AG04450 (cell line): ENCODE data around the gene ZIC4. TPM values are rescaled to one million over a fixed set of nuclear protein-coding genes. Genes with fewer than 3 reads are reported as not detected.

ENCODE experiments used
- CTCF ChIA-PET: fragments of 300-600, 350-600 bp; formaldehyde crosslinking; extraction: SDS; loops from one replicate; lab custom pipeline; 2022; ENCODE audit warnings: antibody characterized with exemption, inconsistent platforms; lab: Charles Lee
- POLR2A ChIA-PET: fragments of 350-600 bp; formaldehyde crosslinking; extraction: SDS; loops from one replicate; lab custom pipeline; 2021; ENCODE audit warnings: antibody characterized with exemption, inconsistent platforms; lab: Yijun Ruan, JAX
- DNase-seq: peaks from one replicate; pipeline ENCODE4 v3.0.0-alpha.2; 2011; ENCODE audit warnings: low read depth, low spot score
- H3K27ac ChIP-seq: one replicate; pipeline ENCODE4 v1.5.1; 2012; ENCODE audit warnings: low read depth, low read length, control low read depth
- H3K27me3 ChIP-seq: one replicate; pipeline ENCODE4 v1.6.0; 2012; ENCODE audit warnings: low read length; ENCODE audit not compliant: control insufficient read depth, insufficient read depth
- H3K4me3 ChIP-seq: 2 replicates; pipeline ENCODE4 v1.5.1; 2011; ENCODE audit warnings: mild to moderate bottlenecking, low read depth, low read length, control low read depth
- H3K9me3 ChIP-seq: 2 replicates; pipeline ENCODE4 v1.5.1; 2012; ENCODE audit warnings: low read length; ENCODE audit not compliant: control insufficient read depth, insufficient read depth
- polyA plus RNA-seq: library from polyadenylated mRNA; depleted of rRNA; stranded (reverse); fragments of >200 nt; gene quantifications from 2 replicates; pipeline ENCODE4 v1.2.3, GENCODE V29; 2011
- TF ChIP-seq, protein P1 (sequence below): IDR thresholded peaks from 2 replicates; pipeline ENCODE4 v1.5.1; 2011; ENCODE audit warnings: low read depth, low read length, control low read depth, inconsistent platforms

ZIC4 gene
- polyA plus RNA-seq, 1 experiment, result not detected

DNA sequence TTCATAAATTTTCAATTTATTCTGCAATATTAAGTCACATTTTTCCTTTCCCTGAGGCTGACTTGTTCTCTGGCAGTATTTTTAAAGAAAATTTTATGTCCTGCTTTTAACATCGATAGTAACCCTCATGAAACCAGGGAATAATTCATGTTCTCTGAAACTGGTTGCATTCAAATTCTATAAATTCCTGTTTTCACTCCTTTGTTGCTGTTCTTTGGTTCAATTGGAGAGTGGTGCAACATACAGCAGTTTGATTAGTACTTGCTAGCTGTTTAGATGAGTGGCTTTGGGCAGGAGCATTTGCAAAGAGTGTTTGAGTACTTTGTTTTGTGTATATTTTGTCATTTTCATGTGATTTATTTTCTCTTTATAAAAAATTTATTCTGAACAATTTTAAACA lies 22.0 kb upstream of the ZIC4 start:
- H3K27ac ChIP-seq, result no peak overlapping the region
- H3K4me3 ChIP-seq, result no peak overlapping the region
- H3K9me3 ChIP-seq, result peaks cover 7% of the 10 kb centered on the region; the same call in 1 of the 2 replicates
- H3K27me3 ChIP-seq, result peaks cover 24% of the 10 kb centered on the region
- DNase-seq, result no peak
- CTCF ChIA-PET, result no interaction called here
- TF ChIP-seq, protein P1, sequence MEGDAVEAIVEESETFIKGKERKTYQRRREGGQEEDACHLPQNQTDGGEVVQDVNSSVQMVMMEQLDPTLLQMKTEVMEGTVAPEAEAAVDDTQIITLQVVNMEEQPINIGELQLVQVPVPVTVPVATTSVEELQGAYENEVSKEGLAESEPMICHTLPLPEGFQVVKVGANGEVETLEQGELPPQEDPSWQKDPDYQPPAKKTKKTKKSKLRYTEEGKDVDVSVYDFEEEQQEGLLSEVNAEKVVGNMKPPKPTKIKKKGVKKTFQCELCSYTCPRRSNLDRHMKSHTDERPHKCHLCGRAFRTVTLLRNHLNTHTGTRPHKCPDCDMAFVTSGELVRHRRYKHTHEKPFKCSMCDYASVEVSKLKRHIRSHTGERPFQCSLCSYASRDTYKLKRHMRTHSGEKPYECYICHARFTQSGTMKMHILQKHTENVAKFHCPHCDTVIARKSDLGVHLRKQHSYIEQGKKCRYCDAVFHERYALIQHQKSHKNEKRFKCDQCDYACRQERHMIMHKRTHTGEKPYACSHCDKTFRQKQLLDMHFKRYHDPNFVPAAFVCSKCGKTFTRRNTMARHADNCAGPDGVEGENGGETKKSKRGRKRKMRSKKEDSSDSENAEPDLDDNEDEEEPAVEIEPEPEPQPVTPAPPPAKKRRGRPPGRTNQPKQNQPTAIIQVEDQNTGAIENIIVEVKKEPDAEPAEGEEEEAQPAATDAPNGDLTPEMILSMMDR, result no peak
- POLR2A ChIA-PET, result no interaction called here

DNA sequence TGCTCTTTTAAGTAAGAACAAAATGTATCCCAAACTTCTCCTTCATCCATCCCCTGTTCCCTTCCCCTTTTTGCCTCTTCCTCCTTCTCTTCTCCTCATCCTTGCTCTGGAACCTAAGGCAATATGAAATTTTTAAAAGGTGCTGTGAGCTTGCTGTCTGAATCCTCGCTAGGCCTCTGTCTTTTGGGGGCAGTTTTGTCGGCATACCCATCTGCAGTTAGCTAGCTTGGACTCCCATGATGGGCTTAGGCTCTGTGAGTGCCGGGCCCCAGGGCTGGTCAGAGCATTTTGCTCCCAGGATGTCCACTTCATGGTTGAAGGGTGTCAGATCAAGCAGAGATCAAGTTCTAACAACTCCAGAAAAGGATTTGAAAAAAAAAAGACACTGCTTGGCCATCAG lies 21.4 kb upstream of the ZIC4 start:
- POLR2A ChIA-PET, result no interaction called here
- TF ChIP-seq, protein P1, result no peak
- peaks cover 30% of the 10 kb centered on the region for H3K27me3 ChIP-seq

DNA sequence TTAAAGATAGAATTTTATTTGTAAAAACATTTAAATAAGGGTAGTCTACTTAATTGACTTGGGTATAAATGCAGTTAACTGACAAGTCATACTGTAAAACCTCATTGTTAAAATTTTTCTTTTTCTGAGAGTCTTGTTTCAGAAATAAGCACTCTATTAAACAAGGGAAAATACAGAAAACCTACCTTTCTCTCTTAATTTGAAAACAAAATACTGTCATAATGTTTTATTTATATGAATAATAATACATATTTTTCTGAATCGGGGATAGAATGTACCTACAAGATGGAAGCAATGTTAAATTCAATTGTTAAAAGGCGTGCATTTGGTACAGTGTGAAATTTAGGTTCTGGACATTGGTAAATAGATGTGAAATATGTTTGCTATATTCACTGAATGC lies 20.6 kb upstream of the ZIC4 start:
- H3K4me3 ChIP-seq, result no peak overlapping the region
- ChIA-PET CTCF (no interaction called here), POLR2A (no interaction called here)
- no peak overlapping the region for H3K27ac ChIP-seq
- peaks cover 12% of the 10 kb centered on the region; the same call in 1 of the 2 replicates for H3K9me3 ChIP-seq
- TF ChIP-seq, protein P1, result no peak
- peaks cover 38% of the 10 kb centered on the region for H3K27me3 ChIP-seq
- DNase-seq, result no peak

More for the DNA sequence above, 21.4 kb upstream of the ZIC4 start:
- CTCF ChIA-PET, result no interaction called here
- no peak for DNase-seq
- Histone ChIP-seq H3K9me3 (peaks cover 12% of the 10 kb centered on the region; the same call in 1 of the 2 replicates), H3K4me3 (no peak overlapping the region), H3K27ac (no peak overlapping the region)

DNA sequence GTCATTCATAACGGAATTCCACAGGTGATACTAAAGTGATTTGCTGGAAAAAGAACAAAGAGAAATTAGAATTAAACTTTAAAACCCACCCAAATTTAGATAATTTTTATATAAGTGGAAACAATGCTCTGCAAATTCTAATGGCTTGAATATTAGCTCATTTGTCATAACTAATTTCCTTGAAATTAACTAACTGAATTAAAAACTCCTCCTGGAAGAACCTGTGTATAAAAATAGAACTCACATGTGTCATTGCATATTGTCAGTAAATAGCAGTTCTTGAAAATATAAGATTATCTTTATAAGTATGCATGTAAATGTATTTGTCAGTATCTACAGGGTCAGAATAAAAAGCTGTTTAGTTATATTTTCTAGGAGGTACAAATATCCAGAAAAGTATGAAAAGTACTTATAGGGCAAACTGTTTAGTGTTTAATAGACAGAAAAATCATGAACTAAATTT lies 19.1 kb upstream of the ZIC4 start:
- POLR2A ChIA-PET, result no interaction called here
- peaks cover 53% of the 10 kb centered on the region for H3K27me3 ChIP-seq

DNA sequence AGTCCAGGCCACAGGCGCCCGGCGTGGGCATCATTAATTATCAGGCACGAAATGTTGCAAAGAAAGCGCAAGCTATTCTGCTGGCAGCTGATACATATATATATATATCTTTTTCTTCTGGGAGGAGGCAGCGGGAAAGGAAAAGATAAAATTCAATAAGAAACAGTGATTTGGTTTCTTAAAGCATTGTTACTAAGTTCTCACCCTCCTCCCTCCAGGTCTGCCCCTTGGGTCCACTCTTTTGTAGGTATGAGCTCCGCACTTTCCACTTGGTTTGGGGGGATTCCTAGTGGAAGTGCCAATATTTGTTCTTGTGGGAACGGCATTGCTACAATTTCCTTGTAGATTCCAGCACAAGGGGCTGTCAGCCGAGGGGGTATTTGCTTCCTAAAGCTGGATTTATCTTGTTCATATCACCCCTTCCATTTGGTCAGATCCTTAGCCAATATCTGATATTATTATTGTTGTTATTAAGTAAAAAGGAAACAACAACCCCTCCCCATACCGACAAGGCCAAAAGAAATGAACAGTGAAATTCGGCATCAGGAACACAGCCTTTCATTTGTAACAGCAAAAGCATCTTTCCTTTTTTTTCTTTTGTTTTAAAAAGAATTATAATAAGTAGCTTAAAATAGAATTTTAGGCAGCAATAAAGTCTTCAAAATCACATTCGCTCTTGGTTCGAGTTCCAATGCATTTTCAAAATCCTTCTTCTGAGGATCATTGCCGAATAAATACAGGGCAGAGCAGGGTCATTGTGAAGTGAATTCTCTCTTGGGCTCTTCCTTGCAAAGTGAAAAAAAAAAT lies 18.4 kb upstream of the ZIC4 start:
- Histone ChIP-seq H3K27ac (no peak overlapping the region), H3K9me3 (peaks cover 25% of the 10 kb centered on the region), H3K27me3 (peaks cover 59% of the 10 kb centered on the region), H3K4me3 (no peak overlapping the region)
- POLR2A ChIA-PET, result no interaction called here
- TF ChIP-seq, protein P1, result no peak
- CTCF ChIA-PET, result no interaction called here
- no peak for DNase-seq

More for the DNA sequence above, 19.1 kb upstream of the ZIC4 start:
- Histone ChIP-seq H3K4me3 (no peak overlapping the region), H3K27ac (no peak overlapping the region), H3K9me3 (peaks cover 22% of the 10 kb centered on the region)
- CTCF ChIA-PET, result no interaction called here
- DNase-seq, result no peak
- TF ChIP-seq, protein P1, result no peak
